ENCODE measurements around the gene ZNF512. TPM values are rescaled to one million over a fixed set of nuclear protein-coding genes. Genes with fewer than 3 reads are reported as not detected.
"Not testable (repeated sequence)": the region's sequence is repeated elsewhere in the genome, so short reads cannot be mapped to it uniquely, and the experiment has no call there.

The ZNF512 gene
- total RNA-seq, 1 donor from 2014 or later = 64.7 TPM

- no peak for TF ChIP-seq CTCF (conservative IDR thresholded peaks at IDR 0.05)
- Mint-ChIP-seq H3K27me3 (peaks cover 2% of the 10 kb centered on the region), H3K9me3 (peaks cover 7% of the 10 kb centered on the region), H3K4me1 (ENCODE audit: unreplicated experiment) (peaks cover 16% of the 10 kb centered on the region), H3K27ac (peak overlapping the region; percentile 12), H3K36me3 (peaks cover 40% of the 10 kb centered on the region), H3K4me3 (peak overlapping the region; percentile 99)
- DNase-seq (ENCODE audit: extremely low spot score, unreplicated experiment) = no peak
Measured at GRCh38 chr2:27584597-27584996, 1.8 kb downstream of the ZNF512 start.

DNA sequence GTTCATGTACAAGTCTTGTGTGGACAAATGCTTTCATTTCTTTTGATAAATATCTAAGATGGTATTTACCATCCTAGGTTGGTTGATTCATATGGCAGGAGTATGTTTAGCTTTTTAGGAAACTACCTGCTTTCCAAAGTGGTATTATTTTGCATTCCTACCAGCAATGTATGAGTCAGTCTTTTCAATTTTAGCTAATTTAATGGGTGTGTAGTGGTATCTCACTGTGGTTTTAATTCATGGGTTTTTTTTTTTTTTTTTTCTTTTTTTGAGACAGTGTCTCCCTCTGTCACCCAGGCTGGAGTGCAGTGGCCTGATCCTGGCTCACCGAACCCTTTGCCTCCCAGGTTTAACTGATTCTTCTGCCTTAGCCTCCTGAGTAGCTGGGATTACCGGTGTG, 4.2 kb downstream of the ZNF512 start:
- no peak overlapping the region for H3K27ac Mint-ChIP-seq
- H3K4me3 Mint-ChIP-seq = no peak overlapping the region

GRCh38 chr2:27588308-27588707, 5.5 kb downstream of the ZNF512 start:
- H3K4me1 Mint-ChIP-seq (ENCODE audit: unreplicated experiment) = peaks cover 10% of the 10 kb centered on the region
- no peak for TF ChIP-seq CTCF (conservative IDR thresholded peaks at IDR 0.05)
- no peak overlapping the region for H3K27ac Mint-ChIP-seq
- H3K27me3 Mint-ChIP-seq = no peaks in the 10 kb centered on the region
- no peak for DNase-seq (ENCODE audit: extremely low spot score, unreplicated experiment)
- H3K4me3 Mint-ChIP-seq = no peak overlapping the region
- peaks cover 43% of the 10 kb centered on the region for H3K36me3 Mint-ChIP-seq
- peaks cover 13% of the 10 kb centered on the region for H3K9me3 Mint-ChIP-seq

More for the DNA sequence above, 4.2 kb downstream of the ZNF512 start:
- no peak for TF ChIP-seq CTCF (conservative IDR thresholded peaks at IDR 0.05)
- no peak for DNase-seq (ENCODE audit: extremely low spot score, unreplicated experiment)
- H3K36me3 Mint-ChIP-seq = peaks cover 51% of the 10 kb centered on the region
- H3K27me3 Mint-ChIP-seq = peaks cover 2% of the 10 kb centered on the region
- peaks cover 16% of the 10 kb centered on the region for H3K4me1 Mint-ChIP-seq (ENCODE audit: unreplicated experiment)
- H3K9me3 Mint-ChIP-seq = peaks cover 13% of the 10 kb centered on the region

- H3K4me3 Mint-ChIP-seq = no peak overlapping the region
- no peak for TF ChIP-seq CTCF (conservative IDR thresholded peaks at IDR 0.05)
- H3K36me3 Mint-ChIP-seq = peaks cover 35% of the 10 kb centered on the region
- no peaks in the 10 kb centered on the region for H3K27me3 Mint-ChIP-seq
- DNase-seq (ENCODE audit: extremely low spot score, unreplicated experiment) = no peak
- H3K27ac Mint-ChIP-seq = no peak overlapping the region
- peaks cover 16% of the 10 kb centered on the region for H3K9me3 Mint-ChIP-seq
- no peaks in the 10 kb centered on the region for H3K4me1 Mint-ChIP-seq (ENCODE audit: unreplicated experiment)
Measured at GRCh38 chr2:27591745-27592144, 8.9 kb downstream of the ZNF512 start.

DNA sequence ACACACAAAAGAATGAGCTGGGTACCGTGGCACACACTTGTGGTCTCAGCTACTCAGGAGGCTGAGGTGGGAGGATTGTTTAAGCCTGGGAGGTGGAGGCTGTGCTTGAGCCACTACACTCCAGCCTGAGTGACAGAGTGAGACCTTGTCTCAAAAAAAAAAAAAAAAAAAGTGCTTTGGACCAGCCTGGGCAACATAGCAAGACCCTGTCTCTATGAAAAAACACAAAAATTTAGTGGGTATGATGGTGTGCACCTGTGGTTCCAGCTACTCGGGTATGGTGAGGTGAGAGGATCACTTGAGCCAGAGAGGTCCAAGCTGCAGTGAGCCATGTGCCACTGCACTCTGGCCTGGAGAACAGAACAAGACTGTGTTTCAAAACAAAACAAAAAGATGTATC, 10.4 kb downstream of the ZNF512 start:
- no peak for DNase-seq (ENCODE audit: extremely low spot score, unreplicated experiment)
- no peak for TF ChIP-seq CTCF (conservative IDR thresholded peaks at IDR 0.05)
- Mint-ChIP-seq H3K9me3 (peaks cover 11% of the 10 kb centered on the region), H3K4me1 (ENCODE audit: unreplicated experiment) (no peaks in the 10 kb centered on the region), H3K27ac (no peak overlapping the region), H3K4me3 (no peak overlapping the region), H3K36me3 (peaks cover 41% of the 10 kb centered on the region), H3K27me3 (no peaks in the 10 kb centered on the region)

DNA sequence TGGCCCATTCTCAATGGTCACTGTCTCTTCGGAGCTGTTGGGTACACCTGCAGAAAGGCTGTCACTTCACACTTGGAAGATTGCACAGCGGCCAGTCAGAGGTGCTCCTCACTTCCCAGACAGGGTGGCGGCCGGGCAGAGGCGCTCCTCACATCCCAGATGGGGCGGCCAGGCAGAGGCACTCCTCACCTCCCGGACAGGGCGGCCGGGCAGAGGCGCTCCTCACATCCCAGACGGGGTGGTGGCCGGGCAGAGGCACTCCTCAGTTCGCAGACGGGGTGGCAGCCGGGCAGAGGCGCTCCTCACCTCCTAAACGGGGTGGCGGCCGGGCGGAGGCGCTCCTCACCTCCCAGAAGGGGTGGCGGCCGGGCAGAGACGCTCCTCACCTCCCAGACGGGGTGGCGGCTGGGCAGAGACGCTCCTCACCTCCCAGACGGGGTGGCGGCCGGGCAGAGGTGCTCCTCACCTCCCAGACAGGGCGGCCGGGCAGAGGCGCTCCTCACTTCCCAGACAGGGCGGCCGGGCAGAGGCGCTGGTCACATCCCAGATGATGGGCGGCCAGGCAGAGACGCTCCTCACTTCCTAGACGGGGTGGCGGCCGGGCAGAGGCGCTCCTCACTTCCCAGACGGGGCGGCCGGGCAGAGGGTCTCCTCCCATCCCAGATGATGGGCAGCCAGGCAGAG, 11.3 kb downstream of the ZNF512 start:
- not testable (repeated sequence) for H3K4me3 Mint-ChIP-seq; H3K27ac Mint-ChIP-seq; DNase-seq (ENCODE audit: extremely low spot score, unreplicated experiment)

DNA sequence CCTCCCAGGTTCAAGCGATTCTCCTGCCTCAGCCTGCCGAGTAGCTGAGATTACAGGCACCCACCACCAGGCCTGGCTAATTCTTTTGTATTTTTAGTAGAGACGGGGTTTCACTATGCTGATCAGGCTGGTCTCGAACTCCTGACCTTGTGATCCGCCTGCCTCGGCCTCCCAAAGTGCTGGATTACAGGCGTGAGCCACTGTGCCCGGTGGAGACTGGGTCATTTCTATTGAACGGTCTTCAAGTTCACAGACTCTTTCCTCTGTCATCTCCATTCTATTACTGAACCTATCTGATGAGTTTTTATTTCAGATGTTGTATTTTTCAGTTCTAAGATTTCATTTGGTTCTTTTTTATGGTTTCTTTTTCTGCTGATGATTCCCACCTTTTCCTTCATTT, 12.6 kb downstream of the ZNF512 start:
- not testable (repeated sequence) for H3K27ac Mint-ChIP-seq; DNase-seq (ENCODE audit: extremely low spot score, unreplicated experiment); H3K4me1 Mint-ChIP-seq (ENCODE audit: unreplicated experiment); H3K27me3 Mint-ChIP-seq; H3K4me3 Mint-ChIP-seq
- Mint-ChIP-seq H3K9me3 (peaks cover 10% of the 10 kb centered on the region), H3K36me3 (peaks cover 44% of the 10 kb centered on the region)

More for the DNA sequence above, 11.3 kb downstream of the ZNF512 start:
- H3K4me1 Mint-ChIP-seq (ENCODE audit: unreplicated experiment); H3K27me3 Mint-ChIP-seq: not testable (repeated sequence)
- Mint-ChIP-seq H3K36me3 (peaks cover 43% of the 10 kb centered on the region), H3K9me3 (peaks cover 11% of the 10 kb centered on the region)

Measured in type B pancreatic cell (in vitro differentiated cells).